Activated T-cell treated with anti-CD3 and anti-CD28 coated beads, Interleukin-2, amount 50 U/mL, for 1 hour (primary cell): Measurements from ENCODE around the gene NPIPB5.
"Not testable (repeated sequence)": the region's sequence is repeated elsewhere in the genome, so short reads cannot be mapped to it uniquely, and the experiment has no call there.

ENCODE experiments used
- DNase-seq: peaks from one replicate; pipeline ENCODE4 v3.0.0-alpha.2; 2020

NPIPB5 gene

GRCh38 chr16:22510591-22510990, at the start of gene NPIPB5:
NPIPB5 (plus strand) TSS chr16:22510891; CDS start chr16:22513802, 2,911 bp downstream.
- DNase-seq: not testable (repeated sequence)

GRCh38 chr16:22468846-22469245, 41.8 kb upstream of the NPIPB5 start:
- DNase-seq: not testable (repeated sequence)

GRCh38 chr16:22537996-22538395, 27.3 kb downstream of the NPIPB5 start:
- not testable (repeated sequence) for DNase-seq

GRCh38 chr16:22544809-22545208, 34.1 kb downstream of the NPIPB5 start:
- DNase-seq: not testable (repeated sequence)

- not testable (repeated sequence) for DNase-seq
Observed at GRCh38 chr16:22546630-22547029, 35.9 kb downstream of the NPIPB5 start.

- DNase-seq: not testable (repeated sequence)
Observed at GRCh38 chr16:22547170-22547765, 36.6 kb downstream of the NPIPB5 start.

- not testable (repeated sequence) for DNase-seq
Observed at GRCh38 chr16:22549853-22550252, 39.2 kb downstream of the NPIPB5 start.

- DNase-seq: not testable (repeated sequence)
Observed at GRCh38 chr16:22551143-22551542, 40.5 kb downstream of the NPIPB5 start.

- DNase-seq: not testable (repeated sequence)
Observed at GRCh38 chr16:22551651-22552050, 41.0 kb downstream of the NPIPB5 start.

GRCh38 chr16:22556759-22557158, 46.1 kb downstream of the NPIPB5 start:
- DNase-seq: not testable (repeated sequence)
